Stimulated activated CD8-positive, alpha-beta memory T cell treated with anti-CD3 and anti-CD28 coated beads, Interleukin-7, amount 100 ng/mL, for 1 hour (primary cell): Measurements from ENCODE around the gene CHID1.

Experiments
- DNase-seq, 2 donors: peaks; one replicate each; pipeline ENCODE4 v3.0.0-alpha.2; 2020; ENCODE audit warnings: low read depth in 2 of 2

Gene CHID1

DNA sequence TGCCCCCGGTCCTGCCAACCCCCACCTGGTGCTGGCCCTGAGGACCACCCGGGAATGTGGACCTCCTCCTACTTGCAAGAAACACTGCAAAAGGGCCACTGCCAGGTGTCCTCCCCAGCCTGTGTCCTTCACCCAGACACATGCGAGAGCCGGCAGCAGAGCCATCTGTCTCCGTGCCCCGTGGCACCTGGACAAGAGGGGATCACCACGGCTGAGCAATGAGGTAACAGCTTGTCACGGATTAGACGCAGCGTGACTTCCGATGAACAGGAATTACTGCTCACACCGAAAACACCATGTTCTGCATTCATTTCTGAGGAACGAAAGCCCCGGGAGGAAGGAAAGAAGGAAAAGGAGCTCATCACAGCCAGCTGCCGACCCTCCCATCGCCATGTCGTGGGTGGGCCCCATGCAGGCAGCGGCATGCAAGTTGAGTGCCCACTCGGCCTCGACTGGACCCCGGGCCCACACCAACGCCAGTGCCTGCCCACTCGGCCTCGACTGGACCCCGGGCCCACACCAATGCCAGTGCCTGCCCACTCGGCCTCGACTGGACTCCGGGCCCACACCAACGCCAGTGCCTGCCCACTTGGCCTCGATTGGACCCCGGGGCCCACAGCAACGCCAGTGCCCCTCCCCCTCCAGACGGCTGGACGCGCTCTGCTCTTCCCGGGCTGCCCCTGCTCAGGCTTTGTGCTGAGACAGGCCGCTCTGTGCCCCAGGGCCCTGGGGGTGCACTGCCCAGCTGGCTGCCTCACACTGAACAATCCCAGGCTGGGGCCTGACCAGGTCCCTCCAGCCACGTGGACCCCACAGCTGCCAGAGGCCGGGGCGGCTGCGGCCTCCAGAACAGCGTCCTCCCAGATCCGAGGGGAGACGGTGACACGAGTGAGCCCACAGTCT, 22.0 kb downstream of the CHID1 start:
- DNase-seq = no peak

DNA sequence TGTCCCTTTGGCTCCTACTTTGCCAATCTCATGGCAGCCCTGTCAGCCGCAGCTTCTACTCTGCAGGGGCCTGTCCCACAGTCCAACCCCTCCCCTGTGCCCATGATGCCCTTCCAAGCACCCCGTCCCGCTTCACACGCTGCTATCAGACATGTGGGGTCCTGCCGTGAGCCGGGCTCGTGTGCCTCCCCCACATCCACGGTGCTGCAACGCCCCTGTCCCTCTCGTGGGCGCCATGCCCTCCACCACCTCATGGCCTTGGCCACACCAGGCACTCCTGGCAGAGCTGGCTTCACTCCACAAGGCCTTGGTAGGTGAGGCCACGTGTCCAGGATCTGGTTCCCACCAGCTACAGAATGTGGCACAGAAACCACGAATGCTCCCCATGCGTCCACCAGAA, 23.0 kb downstream of the CHID1 start:
- DNase-seq = no peak

DNA sequence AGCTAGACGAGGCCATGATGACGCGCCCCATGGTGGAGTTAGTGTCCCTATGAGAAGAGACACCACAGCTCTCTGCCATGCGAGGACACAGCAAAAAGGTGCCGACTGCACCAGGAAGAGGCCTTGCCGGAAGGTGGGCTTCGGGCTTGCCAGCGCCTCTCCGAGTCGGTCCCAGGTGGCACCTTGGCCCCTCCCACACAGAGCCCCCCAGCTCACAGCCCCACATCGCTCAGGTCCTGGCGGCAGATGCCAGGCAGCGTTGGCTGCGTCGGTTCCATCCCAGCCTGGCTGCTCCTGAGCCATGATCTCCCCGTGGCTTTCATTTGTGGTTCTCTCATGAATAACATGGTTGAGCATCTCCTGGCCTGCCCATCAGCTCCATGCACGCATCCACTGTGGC, 24.0 kb downstream of the CHID1 start:
- no peak for DNase-seq

DNA sequence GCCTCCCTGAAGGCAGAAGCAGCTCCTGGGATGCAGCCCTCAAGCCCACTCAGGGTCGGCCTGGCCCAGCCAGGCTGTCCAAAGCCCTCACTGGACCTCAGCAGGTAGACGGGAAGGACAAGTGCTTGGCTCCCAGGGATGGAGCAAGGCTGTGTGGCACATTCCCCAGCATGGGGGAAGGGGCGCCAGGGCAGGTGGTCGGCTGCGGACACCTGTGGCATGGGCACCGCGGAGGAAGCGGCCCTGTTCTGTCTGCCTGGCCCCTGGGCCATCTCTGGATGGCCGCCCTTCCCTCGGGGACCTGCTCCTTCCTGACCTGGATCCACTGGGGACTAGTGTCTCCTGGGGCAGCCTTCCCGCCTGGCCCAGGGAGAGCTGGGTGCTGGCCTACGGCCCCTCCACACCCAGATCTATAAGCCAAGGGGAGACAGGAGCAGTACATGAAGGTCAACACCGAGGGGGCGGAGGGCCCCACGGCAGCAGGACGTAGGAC, 26.0 kb downstream of the CHID1 start:
- DNase-seq = no peak

DNA sequence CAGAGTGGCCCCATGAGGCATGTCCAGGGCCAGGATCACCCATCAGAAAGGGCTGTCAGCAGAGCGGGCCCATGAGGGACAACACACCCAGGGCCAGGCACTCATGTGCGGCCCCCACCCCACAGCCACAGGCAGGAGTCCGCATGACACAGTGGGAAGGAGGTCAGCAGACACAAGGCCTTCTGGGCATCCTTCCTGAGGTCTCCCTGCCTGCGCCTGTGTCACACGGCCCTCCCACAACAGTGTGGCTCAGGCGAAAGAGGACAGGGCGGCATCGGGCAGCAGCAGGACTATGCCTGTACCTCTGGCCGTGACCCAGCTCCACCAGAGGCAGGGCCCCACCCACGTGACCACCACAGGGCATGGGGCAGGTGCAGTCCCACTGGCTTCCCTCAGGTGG, 27.1 kb downstream of the CHID1 start:
- no peak for DNase-seq

DNA sequence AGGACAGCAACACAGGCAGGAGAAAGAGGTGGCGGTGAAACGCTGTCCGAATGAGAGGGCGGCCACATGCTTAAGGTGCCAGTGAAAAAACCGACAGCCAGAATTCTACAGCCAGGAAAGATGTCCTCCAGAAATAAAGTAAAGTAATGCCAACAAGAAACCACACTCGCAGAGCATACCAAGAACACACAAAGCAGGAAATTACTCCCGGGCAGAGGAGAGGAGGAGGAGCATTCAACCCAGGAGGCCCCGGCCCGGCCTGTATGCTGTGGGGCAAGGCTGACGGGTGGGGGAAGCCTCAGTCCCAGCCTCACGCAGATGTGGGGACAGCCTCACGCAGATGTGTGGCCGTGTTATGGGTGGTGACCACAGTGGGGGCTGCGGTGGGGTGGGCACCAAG, 28.0 kb downstream of the CHID1 start:
- no peak for DNase-seq

DNA sequence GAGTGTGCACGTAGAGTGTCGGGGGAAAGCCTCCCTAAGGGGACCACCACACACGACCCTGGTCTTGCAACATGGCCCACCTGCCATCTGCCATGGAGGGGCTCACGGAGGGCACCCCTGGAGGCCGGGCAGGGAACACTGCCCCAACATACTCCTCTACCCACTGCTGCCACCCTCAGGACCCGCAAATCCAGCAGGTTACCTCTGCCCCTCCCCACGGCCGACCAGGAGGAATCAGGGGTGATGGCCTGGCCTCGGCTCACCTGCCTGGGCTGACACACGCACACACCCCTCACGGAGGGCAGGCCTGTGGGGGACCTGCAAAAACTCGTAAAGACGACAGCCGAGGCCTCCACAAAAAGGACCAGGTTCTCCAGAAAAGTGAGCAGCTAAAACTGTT, 30.2 kb downstream of the CHID1 start:
- DNase-seq = no peak

DNA sequence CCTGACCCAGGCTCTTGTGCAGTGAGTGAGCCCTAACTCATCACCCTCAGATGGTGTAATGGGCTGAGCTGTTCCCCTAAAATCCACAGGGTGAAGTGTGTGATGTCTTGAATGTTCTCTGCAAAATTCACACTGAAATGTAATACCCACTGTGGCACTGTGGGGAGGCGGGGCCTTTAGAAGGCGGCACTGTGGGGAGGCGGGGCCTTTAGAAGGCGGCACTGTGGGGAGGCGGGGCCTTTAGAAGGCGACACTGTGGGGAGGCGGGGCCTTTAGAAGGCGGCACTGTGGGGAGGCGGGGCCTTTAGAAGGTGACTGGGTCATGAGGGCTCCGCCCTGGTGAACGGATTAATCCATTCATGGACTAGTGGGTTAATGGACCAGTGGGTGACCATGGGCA, 33.0 kb downstream of the CHID1 start:
- DNase-seq = no peak

DNA sequence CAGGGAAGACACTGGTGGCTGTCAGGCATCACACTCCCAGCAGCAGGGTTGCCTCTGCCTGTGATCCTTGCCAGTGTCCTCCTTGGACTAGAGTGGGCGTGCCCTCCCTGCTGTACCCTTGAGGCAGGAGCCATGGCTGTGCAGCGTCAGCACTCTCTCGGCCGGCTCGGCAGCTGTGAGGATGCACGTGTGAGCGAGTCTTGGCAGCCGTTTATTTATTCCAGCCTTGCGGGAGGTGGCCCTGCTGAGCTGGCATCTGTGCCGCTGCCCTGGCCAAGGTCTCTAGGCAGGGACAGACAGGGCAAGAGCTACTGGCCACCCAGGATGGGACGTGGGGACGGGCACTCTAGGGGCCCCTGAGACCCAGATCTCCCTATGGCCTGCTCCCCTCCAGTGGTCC, 34.1 kb downstream of the CHID1 start:
- DNase-seq = no peak

DNA sequence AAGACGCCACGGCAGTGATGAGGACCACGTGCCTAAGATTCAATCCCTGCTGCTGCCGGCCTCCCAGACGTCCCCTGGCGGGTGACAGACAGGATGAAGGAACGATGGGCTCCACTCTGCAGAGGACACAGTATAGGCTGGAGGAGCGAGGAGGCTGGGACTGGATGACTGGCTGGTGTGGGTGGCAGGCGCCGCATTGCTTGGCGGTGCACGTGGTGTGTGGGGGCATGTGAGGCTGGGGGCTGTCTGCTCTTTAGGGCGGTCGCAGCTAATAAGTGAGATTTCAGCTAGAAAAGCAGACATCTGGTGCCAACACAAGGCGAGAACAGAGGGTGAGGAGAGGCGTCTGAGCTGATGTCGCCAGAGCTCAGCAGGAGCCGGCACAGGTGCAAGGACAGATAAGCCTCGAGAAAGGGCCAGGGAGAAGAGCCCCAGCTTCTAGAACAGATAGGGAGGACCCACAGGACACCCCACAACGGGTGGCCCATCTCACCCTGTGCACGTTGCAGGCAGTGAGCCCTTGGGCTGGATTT, 34.8 kb downstream of the CHID1 start:
- DNase-seq = no peak

DNA sequence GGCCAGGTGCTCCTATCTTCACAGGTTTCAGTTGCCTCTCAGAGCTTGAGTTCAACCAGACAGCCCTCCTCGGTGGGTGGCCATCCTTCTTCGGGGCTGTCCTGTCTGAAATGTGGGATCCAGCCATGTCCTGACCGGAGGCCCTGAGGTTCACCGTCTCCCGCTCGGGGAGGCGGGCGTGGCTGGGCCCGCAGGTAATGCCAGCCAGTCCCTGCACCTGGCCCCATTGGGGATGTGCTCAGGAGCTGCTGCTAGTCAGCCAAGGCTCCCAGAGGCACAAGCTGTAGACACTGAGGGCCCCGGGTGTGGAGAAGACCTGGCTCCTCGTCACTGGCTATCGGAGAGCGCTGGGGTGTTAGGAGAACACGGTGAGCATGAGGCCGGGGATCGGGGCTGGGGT, 35.4 kb downstream of the CHID1 start:
- DNase-seq = no peak

DNA sequence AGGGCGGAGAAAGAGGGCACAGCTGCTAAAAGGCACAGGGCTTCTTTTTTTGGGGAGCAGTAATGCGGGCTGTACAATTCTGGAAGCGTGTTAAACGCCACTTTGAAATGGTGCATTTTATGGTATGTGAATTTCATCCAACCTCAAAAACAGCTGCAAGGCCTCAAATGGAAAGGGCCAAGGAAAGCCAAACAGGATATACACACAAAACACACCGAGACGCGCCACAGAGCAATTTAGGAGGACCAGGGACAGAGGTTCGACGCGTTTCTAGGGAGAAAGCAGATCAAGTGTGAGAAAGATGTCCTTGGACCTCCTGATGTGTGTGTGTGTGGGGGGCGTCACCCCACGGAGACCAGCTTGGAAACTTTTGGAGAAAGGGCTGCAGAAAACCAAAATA, 36.9 kb downstream of the CHID1 start:
- no peak for DNase-seq

DNA sequence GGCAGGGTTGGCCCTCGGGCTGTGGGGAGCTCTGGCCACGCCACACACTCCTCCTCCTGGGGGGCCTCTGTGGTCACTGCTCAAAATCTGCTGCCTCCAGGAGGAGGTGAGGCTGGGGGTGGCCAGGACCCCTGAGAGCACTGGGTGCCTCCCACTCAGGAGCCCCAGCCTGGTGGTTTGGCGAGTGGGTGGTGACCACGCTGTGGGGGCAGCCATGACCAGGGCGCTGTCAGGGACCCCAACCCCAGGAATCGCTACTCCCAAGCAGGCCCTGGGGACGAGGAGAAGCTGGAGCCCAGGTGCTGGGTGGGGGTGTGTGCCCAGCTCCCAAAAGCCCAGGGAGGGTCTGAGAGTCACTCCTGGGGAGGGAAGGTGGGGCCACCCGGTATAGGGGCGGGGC, 37.8 kb downstream of the CHID1 start:
- no peak for DNase-seq

DNA sequence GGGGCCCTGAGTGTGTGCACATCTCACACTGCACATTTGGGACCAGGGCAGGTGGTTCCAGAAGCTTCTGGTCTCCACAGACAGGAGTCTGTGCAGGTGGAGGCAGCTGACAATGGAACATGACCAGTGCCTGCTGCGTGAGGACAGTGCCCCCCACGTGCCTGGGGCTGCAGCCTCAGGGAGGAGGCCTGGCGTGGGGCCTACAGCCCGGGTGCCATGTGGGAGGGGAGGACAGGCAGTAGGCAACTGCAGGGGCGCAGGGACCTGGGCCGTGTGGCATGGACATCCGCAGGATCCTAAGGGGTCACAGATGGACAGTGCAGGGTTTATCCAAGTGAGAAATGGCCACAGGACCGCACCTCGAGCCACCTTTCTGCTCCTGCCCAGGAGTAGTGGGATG, 39.1 kb downstream of the CHID1 start:
- DNase-seq = no peak

DNA sequence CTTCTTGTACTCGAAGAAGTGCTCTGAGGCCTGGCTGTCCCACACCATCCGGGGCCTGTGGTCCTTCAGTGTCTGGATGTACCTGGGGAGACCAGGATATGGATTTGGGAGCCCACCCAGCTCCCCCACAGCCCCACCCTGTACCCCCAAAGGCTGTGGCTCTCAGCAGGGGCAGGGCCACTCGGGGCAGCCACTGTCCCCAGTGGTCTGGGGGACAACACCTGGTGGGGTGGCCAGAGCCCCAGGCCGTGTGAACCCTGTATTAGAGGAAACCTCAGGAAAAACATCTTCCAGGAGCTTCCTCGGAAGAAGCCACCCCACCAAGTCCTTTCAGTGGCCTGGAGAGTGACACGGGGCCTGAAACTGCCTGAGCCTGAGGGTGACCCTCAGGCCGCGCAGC, 40.2 kb downstream of the CHID1 start:
- no peak for DNase-seq

DNA sequence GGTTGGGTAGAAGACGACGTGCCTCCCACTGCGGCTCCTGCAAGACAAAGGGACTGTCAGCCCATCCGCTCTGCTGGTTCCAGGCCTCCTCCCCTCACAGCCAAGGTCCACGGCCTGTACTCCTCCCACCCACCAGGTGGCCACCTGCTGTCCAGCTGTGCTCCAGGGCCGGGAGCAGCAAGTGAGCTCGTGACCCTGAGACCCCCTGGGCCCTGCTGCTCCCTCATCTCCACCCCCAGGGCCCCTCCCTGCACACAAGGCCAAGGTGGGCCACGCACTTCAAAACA, 40.5 kb downstream of the CHID1 start:
- no peak for DNase-seq

DNA sequence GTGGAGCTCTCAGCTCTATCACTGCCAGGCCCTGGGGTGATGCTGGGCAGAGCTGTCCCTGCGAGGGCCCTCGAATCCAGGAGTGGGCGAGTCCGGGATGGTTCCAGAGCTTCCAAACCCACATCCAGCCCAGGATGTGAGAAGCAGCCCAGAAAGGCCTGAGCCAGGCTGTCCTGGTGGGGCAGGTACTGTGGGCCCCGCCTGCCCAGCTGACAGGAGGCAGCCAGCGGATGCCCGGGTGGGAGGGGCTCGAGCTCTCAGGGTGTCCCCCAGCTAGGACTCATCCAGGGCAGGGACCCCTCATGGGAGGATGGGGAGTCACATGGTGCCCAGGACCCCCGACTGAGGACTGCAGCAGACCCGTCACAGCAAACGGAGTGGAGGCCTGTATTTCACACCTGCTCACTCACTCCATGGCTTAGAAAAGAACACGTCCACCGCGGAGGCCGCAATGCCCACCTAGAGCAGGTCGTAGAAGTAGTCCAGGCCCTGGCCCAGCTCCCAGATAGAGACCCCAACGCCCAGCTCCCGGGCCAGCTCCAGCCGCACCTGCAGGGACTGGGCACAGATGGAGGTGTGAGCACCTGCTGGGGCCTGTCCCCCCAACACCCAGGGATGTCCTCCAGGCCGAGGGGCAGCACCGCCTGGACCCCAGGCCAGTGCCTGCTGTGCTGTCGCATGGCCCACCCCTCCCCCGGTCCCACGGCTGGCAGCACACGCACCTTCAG, 41.0 kb downstream of the CHID1 start:
- no peak for DNase-seq

DNA sequence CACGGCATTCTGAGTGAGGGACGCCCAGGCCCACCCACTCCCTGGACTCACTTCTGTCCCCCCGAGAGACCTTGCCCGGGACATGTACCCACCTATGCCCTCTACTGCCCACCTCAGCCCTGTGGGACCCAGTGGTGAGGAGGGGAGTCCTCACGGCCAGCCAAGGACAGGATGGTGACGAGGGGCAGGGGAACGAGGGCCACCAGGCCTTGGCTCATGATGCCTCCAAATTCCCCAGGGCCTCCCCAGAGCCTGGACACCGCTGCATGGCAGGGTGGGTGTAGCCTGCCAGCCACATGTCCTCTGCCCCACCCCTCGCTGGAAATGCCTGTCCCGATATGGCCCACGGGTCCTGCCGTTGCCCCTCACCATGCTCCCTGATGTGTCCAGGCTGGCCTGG, 41.8 kb downstream of the CHID1 start:
- DNase-seq = no peak

DNA sequence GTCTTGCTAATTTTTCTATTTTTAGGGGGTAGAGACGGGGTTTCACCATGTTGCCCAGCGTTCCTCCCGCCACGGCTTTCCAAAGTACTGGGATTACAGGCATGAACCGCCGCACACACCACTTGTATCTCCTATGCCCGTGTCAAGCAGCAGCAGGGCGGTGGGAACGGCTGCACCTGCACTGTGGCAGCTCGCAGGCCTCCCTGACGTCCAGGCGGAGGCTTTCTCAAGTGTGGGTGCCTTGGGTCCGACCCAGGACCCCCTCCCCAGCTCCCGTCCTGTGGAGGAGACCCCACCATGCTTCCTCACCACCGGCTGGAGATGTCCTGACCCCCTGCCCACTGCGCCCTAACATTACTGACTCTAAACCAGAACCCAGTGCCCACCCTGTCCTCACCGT, 42.2 kb downstream of the CHID1 start:
- DNase-seq = no peak

DNA sequence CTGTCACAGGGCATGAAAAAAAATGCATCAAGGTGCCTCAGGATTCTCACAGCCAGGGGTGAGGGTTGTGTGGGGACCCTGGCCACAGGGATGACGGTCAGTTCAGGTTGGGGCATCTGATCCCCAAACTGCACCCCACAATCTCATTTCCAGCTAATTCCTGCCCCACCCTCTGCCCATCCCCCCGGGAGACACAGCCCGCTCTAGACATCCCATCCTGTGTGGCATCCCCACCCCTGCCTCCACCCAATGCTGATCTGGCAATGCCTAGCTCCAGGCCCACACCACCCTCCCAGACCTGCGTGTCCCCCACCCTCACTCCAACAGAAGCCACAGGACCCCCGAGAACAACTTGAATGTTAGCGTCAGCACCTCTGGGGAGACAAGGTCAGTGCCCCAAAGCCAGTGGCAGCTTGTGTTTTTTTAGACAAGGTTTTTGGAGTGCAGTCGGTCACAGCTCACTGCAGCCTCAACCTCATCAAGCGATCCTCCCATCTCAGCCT, 42.7 kb downstream of the CHID1 start:
- no peak for DNase-seq

DNA sequence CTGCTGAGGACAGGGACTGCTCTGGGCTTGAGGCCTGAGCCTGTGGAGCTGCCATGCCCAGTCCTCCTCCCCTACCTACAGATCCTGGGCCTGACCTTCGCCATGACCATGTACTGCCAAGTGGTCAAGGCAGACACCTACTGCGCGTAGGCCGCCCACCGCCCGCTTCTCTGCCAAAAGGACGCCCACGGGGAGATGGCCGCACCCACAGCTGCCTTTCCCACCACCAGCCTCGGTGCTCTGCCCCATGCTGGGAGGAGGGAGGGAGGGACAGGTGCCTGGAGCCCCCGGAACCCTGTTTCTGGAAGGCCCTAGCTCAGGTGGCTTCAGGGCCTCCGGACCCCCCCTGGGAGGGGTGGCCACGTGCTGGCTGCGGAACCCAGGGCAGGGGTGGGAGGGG, 44.1 kb downstream of the CHID1 start:
- no peak for DNase-seq

DNA sequence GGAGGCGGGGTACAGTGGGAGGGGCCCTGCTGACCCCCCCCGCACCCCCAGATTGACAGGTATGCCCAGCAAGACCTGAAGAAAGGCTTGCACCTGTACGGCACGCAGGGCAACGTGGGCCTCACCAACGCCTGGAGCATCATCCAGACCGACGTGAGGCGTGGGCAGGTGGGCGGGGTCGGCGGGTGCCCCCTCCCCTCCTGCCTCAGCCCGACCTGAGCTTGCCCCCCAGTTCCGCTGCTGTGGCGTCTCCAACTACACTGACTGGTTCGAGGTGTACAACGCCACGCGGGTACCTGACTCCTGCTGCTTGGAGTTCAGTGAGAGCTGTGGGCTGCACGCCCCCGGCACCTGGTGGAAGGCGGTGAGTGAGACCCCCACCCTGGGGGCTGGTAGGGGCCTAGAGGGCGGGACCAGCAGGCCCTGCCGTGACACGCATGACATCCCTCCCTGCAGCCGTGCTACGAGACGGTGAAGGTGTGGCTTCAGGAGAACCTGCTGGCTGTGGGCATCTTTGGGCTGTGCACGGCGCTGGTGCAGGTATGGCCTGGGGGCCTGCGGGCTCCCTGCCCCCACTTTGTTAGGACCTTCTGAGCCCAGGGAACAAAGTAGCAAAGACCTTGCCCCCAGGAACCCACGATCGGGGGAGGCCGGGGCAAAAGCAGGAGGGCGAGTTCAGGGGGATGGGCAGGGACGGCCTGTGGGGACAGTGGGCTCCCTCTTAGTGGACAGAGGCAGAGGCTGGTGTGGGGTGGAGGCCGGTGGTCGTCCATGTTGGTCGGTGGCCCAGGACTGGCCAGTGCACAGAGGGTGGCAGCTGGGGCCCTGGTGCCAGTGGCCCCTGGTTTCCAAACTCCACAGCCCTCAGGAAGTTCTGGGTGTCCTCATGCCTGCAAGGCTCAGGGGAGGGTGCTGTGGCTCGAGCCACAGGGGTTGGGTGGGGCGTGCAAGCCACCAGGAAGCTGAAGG, 44.9 kb downstream of the CHID1 start:
- DNase-seq = no peak
